HFFc6 (cell line): ENCODE results near the gene SEPTIN8. TPM values are rescaled to one million over a fixed set of nuclear protein-coding genes. Genes with fewer than 3 reads are reported as not detected.

Experiments used
- DNase-seq: peaks from one replicate; pipeline ENCODE4 v3.0.0-alpha.2; 2018
- H3K27ac Mint-ChIP-seq: 2 replicates; pipeline ENCODE4 v1.8.0; 2020; ENCODE audit warnings: mild to moderate bottlenecking, mixed read lengths
- H3K27me3 Mint-ChIP-seq: 2 replicates; pipeline ENCODE4 v1.8.0; 2021; ENCODE audit warnings: mild to moderate bottlenecking, moderate library complexity, mixed read lengths; ENCODE audit not compliant: insufficient read depth
- H3K36me3 Mint-ChIP-seq: 2 replicates; pipeline ENCODE4 v1.8.0; 2021; ENCODE audit warnings: low read depth, mixed read lengths
- H3K4me1 Mint-ChIP-seq: 2 replicates; pipeline ENCODE4 v1.8.0; 2020; ENCODE audit warnings: low read depth, mixed read lengths
- H3K4me3 Mint-ChIP-seq: 2 replicates; pipeline ENCODE4 v1.8.0; 2020; ENCODE audit warnings: mild to moderate bottlenecking, moderate library complexity, mixed read lengths
- H3K9me3 Mint-ChIP-seq: 2 replicates; pipeline ENCODE4 v1.8.0; 2020; ENCODE audit warnings: mild to moderate bottlenecking, mixed read lengths
- CTCF ChIP-seq: fragments of 200-600 bp; sonication (generic); IDR thresholded peaks from 2 replicates; pipeline ENCODE4 v1.5.0; 2021; ENCODE audit warnings: antibody characterized with exemption, mild to moderate bottlenecking
- total RNA-seq, 6 experiments: library from RNA; stranded (reverse); fragmentation: NEBNext Ultra II Directional; extraction: Animal tissue kit (Norgen Biotek cat#: 25700); gene quantifications; 2 replicates in 1 of 6; 3 replicates in 5 of 6; pipeline ENCODE4 v1.2.3, GENCODE V29; 2021

SEPTIN8 gene
- total RNA-seq, 6 experiments from 2014 or later = 53.9 to 67.1 (median 59.2) TPM

- Mint-ChIP-seq H3K4me3 (no peak overlapping the region), H3K27me3 (peaks cover 30% of the 10 kb centered on the region), H3K36me3 (no peaks in the 10 kb centered on the region), H3K9me3 (peaks cover 4% of the 10 kb centered on the region; the same call in 1 of the 2 replicates), H3K27ac (no peak overlapping the region), H3K4me1 (no peaks in the 10 kb centered on the region)
- no peak for TF ChIP-seq CTCF
- DNase-seq = no peak
Observed at GRCh38 chr5:132744659-132745058, 32.4 kb downstream of the SEPTIN8 start.

GRCh38 chr5:132742626-132743025 lies 34.4 kb downstream of the SEPTIN8 start:
- H3K27me3 Mint-ChIP-seq = peaks cover 18% of the 10 kb centered on the region
- H3K4me1 Mint-ChIP-seq = peaks cover 13% of the 10 kb centered on the region
- no peak for DNase-seq
- no peak for TF ChIP-seq CTCF
- no peak overlapping the region for H3K4me3 Mint-ChIP-seq
- H3K27ac Mint-ChIP-seq = no peak overlapping the region
- peaks cover 4% of the 10 kb centered on the region; the same call in 1 of the 2 replicates for H3K9me3 Mint-ChIP-seq
- no peaks in the 10 kb centered on the region for H3K36me3 Mint-ChIP-seq

GRCh38 chr5:132742158-132742557 lies 34.9 kb downstream of the SEPTIN8 start:
- DNase-seq = no peak
- no peak for TF ChIP-seq CTCF
- Mint-ChIP-seq H3K4me1 (peaks cover 15% of the 10 kb centered on the region), H3K36me3 (no peaks in the 10 kb centered on the region), H3K4me3 (no peak overlapping the region), H3K9me3 (peaks cover 4% of the 10 kb centered on the region; the same call in 1 of the 2 replicates), H3K27me3 (peaks cover 18% of the 10 kb centered on the region), H3K27ac (no peak overlapping the region)

- peaks cover 4% of the 10 kb centered on the region; the same call in 1 of the 2 replicates for H3K9me3 Mint-ChIP-seq
- no peak for DNase-seq
- peaks cover 31% of the 10 kb centered on the region for H3K4me1 Mint-ChIP-seq
- no peak overlapping the region for H3K27ac Mint-ChIP-seq
- H3K4me3 Mint-ChIP-seq = no peak overlapping the region
- H3K36me3 Mint-ChIP-seq = no peaks in the 10 kb centered on the region
- TF ChIP-seq CTCF = no peak
- peaks cover 6% of the 10 kb centered on the region for H3K27me3 Mint-ChIP-seq
Observed at GRCh38 chr5:132739232-132739631, 37.8 kb downstream of the SEPTIN8 start.

GRCh38 chr5:132737982-132738681 lies 38.9 kb downstream of the SEPTIN8 start:
- peaks cover 2% of the 10 kb centered on the region; the same call in 1 of the 2 replicates for H3K9me3 Mint-ChIP-seq
- no peaks in the 10 kb centered on the region for H3K36me3 Mint-ChIP-seq
- H3K4me3 Mint-ChIP-seq = peak overlapping the region; percentile 90
- H3K4me1 Mint-ChIP-seq = peaks cover 31% of the 10 kb centered on the region
- no peak for TF ChIP-seq CTCF
- H3K27me3 Mint-ChIP-seq = peaks cover 6% of the 10 kb centered on the region
- DNase-seq = no peak
- H3K27ac Mint-ChIP-seq = no peak overlapping the region
